GM12874 (cell line): ENCODE measurements around the gene SERBP1.

ENCODE experiments used
- CTCF ChIP-seq: IDR thresholded peaks from 2 replicates; pipeline ENCODE4 v1.5.1; 2011; ENCODE audit warnings: low read depth, mild to moderate bottlenecking, control low read depth, low read length, moderate library complexity; ENCODE audit not compliant: insufficient read depth

Gene SERBP1

GRCh38 chr1:67401443-67401842 is 28.8 kb downstream of the SERBP1 start:
- TF ChIP-seq CTCF: no peak

- TF ChIP-seq CTCF: no peak
Observed at GRCh38 chr1:67399199-67399993, 30.8 kb downstream of the SERBP1 start.

- TF ChIP-seq CTCF: no peak
Observed at GRCh38 chr1:67394548-67394947, 35.7 kb downstream of the SERBP1 start.

GRCh38 chr1:67393737-67394136 is 36.5 kb downstream of the SERBP1 start:
- no peak for TF ChIP-seq CTCF

- TF ChIP-seq CTCF: no peak
Observed at GRCh38 chr1:67393240-67393639, 37.0 kb downstream of the SERBP1 start.

GRCh38 chr1:67390041-67390887 is 39.9 kb downstream of the SERBP1 start:
- no peak for TF ChIP-seq CTCF

GRCh38 chr1:67383999-67384638 is 46.1 kb downstream of the SERBP1 start:
- no peak for TF ChIP-seq CTCF
